Left lung (tissue), 10 donors: Measurements from ENCODE around the gene STING1. TPM values are rescaled to one million over a fixed set of nuclear protein-coding genes. Genes with fewer than 3 reads are reported as not detected.
A peak's percentile ranks its signal among the peaks of the same experiment; 100 is the strongest.

Source experiments
- ATAC-seq: fragments of 200-7000 bp; cut with Tn5 transposase; one replicate; pipeline ENCODE4 v1.9.1; 2020; ENCODE audit warnings: moderate library complexity
- DNase-seq, 4 donors: peaks; one replicate each; pipeline ENCODE4 v3.0.0-alpha.2; 2013 to 2020
- H3K27ac ChIP-seq, 2 donors: fragments of 200-600 bp; sonication (generic) in 1 of 2; one replicate each; pipeline versions ENCODE4 v1.5.0 to v1.8.0; 2020 to 2021
- H3K27me3 ChIP-seq, 2 donors: fragments of 200-600 bp; sonication (generic) in 1 of 2; one replicate each; pipeline versions ENCODE4 v1.5.0 to v1.8.0; 2020 to 2021
- H3K36me3 ChIP-seq, 2 donors: fragments of 200-600 bp; sonication (generic) in 1 of 2; one replicate each; pipeline versions ENCODE4 v1.5.0 to v1.8.0; 2020 to 2021
- H3K4me1 ChIP-seq, 2 donors: fragments of 200-600 bp; one replicate each; pipeline ENCODE4 v1.8.0; 2021
- H3K4me3 ChIP-seq, 2 donors: fragments of 200-600 bp; sonication (generic) in 1 of 2; one replicate each; pipeline versions ENCODE4 v1.5.0 to v1.8.0; 2020 to 2021; ENCODE audit warnings: mild to moderate bottlenecking in 1 of 2
- H3K9me3 ChIP-seq, 2 donors: fragments of 200-600 bp; sonication (generic) in 1 of 2; one replicate each; pipeline versions ENCODE4 v1.5.0 to v1.8.0; 2020 to 2021
- intact Hi-C, 2 donors: fragments of 100-400 bp; cut with DNase I; formaldehyde crosslinking; loops; one replicate each; pipeline versions ENCODE4 v1.11.2 to v1.14.2; 2022
- polyA plus RNA-seq, 6 donors: library from polyadenylated mRNA; unstranded; fragments of 120-200 nt; gene quantifications; one replicate each; pipeline ENCODE4 v1.2.1, GENCODE V29; 2013; ENCODE audit not compliant: insufficient read length in 6 of 6
- total RNA-seq, 2 donors: library from RNA; stranded (reverse); fragmentation: NEBNext Ultra II Directional; extraction: Animal tissue kit (Norgen Biotek cat#: 25700); gene quantifications; one replicate each; pipeline ENCODE4 v1.2.1, GENCODE V29; 2021
- TF ChIP-seq, protein P1 (sequence below), 2 donors: fragments of 200-600 bp; sonication (generic) in 1 of 2; IDR thresholded peaks; one replicate each; pipeline versions ENCODE4 v1.5.0 to v1.8.0; 2021; ENCODE audit warnings: antibody characterized with exemption in 2 of 2
- donor health status: DM: no; HTN: yes; CAD: no.
- donor health status: DM: no; HTN: no; CAD: no.

The STING1 gene
- total and polyA plus RNA-seq, 8 donors = 64.3 to 105 (median 70.4) TPM

- Histone ChIP-seq H3K27ac (no peak overlapping the region), H3K4me3 (no peak overlapping the region), H3K27me3 (no peaks in the 10 kb centered on the region), H3K9me3 (no peaks in the 10 kb centered on the region), H3K4me1 (no peaks in the 10 kb centered on the region), H3K36me3 (no peaks in the 10 kb centered on the region)
- peak; percentile 21 for ATAC-seq
- intact Hi-C loops = no loop called here
- DNase-seq = no peak
- TF ChIP-seq, protein P1, sequence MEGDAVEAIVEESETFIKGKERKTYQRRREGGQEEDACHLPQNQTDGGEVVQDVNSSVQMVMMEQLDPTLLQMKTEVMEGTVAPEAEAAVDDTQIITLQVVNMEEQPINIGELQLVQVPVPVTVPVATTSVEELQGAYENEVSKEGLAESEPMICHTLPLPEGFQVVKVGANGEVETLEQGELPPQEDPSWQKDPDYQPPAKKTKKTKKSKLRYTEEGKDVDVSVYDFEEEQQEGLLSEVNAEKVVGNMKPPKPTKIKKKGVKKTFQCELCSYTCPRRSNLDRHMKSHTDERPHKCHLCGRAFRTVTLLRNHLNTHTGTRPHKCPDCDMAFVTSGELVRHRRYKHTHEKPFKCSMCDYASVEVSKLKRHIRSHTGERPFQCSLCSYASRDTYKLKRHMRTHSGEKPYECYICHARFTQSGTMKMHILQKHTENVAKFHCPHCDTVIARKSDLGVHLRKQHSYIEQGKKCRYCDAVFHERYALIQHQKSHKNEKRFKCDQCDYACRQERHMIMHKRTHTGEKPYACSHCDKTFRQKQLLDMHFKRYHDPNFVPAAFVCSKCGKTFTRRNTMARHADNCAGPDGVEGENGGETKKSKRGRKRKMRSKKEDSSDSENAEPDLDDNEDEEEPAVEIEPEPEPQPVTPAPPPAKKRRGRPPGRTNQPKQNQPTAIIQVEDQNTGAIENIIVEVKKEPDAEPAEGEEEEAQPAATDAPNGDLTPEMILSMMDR (IDR thresholded peaks at IDR 0.05) = no peak
Observed at GRCh38 chr5:139524940-139525585, 42.5 kb upstream of the STING1 start.

- no peaks in the 10 kb centered on the region for H3K36me3 ChIP-seq
- no peak for DNase-seq
- no peaks in the 10 kb centered on the region for H3K4me1 ChIP-seq
- H3K27me3 ChIP-seq = no peaks in the 10 kb centered on the region
- ATAC-seq = no peak
- intact Hi-C loops = no loop called here
- H3K4me3 ChIP-seq = no peak overlapping the region
- H3K9me3 ChIP-seq = no peaks in the 10 kb centered on the region
- H3K27ac ChIP-seq = no peak overlapping the region
- TF ChIP-seq, protein P1 (IDR thresholded peaks at IDR 0.05) = no peak
Observed at GRCh38 chr5:139524446-139524845, 41.9 kb upstream of the STING1 start.

DNA sequence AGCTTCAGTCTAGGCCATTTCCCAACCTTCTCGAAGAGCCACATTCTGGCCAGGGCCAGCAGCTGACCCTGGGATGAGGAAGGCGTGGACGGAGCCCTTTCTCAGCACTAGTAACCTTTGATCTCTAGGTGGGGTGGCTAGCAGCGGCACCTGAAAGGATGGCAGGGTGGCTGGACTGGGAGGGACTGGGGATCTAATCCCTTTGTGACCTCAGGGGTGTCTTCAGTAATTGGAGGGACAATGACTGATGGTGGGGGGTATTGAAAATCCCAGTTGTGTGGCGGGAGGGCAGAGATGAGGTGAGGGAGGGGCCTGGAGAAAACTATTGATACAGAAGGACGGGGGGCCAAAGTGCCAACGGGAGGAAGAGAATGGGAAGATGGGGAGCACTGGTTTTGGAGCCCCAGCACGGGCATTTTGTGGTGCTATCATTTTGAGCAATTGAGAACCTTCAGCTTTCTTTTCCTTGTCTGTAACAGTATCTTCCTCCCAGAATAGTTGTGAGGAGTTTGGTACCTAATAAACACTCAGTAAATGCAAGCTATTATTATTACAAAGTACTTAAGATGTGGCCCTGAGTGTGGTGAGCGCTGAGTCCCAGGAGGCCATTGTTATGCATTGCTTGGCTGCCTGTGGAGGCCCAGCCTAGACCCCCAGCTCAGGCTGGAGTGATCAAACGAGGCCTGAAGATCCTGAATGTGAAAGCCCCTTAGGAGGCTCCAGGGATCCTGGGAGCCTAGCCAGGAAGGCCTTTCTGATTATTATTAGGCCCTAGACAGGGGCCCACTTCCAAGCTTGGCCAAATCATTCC lies 41.3 kb upstream of the STING1 start:
- H3K9me3 ChIP-seq = no peaks in the 10 kb centered on the region
- no peak for ATAC-seq
- H3K4me1 ChIP-seq = peaks cover 0 to under 1% of the 10 kb centered on the region in 2 donors
- DNase-seq = no peak
- TF ChIP-seq, protein P1 (IDR thresholded peaks at IDR 0.05) = no peak
- H3K27me3 ChIP-seq = no peaks in the 10 kb centered on the region
- H3K4me3 ChIP-seq = no peak overlapping the region
- H3K27ac ChIP-seq = no peak overlapping the region
- intact Hi-C loops = no loop called here
- no peaks in the 10 kb centered on the region for H3K36me3 ChIP-seq

DNA sequence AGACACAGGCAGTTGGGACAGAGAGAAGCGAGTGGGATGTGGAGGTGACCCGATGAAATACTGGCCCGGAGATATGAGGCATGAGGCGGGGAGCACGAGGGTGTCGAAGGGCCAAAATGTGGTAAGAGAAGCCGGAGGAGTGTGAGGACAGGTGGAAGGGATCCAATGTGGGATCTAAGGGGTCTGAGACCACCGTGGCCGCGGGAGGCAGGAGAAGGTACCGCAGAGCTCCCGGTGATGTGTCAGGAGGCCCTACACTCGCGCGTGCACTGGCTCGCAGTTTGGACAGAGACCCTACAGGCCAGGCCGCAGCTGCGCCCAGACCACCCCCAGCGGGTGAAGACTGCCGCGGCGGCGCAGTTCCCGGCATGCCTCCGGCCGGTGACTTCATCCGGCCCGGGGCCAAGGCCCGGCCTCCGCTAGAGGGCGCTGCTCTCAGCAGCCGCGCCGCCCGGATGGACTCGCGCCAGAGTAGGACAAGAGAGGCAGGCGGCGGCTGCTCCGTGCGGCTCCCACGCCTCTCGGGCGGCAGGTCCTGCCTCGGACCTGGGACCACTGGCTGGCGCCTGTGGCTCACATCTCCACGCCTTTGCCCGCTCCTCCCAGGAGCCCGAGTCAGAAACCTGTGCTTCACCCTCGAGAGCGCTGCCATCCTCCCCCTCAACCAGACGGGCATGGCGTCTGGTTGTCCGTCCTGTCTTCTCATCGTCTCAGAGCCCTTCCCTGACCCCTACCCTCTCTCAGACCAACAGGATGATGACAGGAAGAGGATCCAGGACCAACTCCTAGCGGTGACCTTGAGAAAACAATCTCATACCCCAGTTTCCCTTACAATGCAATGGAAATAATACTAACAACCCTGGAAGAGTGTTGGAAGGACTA lies 35.4 kb upstream of the STING1 start:
- H3K4me1 ChIP-seq = peaks cover 4 to 24% of the 10 kb centered on the region in 2 donors
- H3K27ac ChIP-seq = peak overlapping the region; percentile 74 to 81
- peak overlapping the region; percentile 41 to 48 for H3K4me3 ChIP-seq
- H3K36me3 ChIP-seq = no peaks in the 10 kb centered on the region
- TF ChIP-seq, protein P1 (IDR thresholded peaks at IDR 0.05) = peak; percentile 98 to 100
- intact Hi-C loops = no loop called here
- peak; percentile 96 for ATAC-seq
- H3K9me3 ChIP-seq = no peaks in the 10 kb centered on the region
- no peaks in the 10 kb centered on the region for H3K27me3 ChIP-seq
- DNase-seq = peak; percentile 93 to 100 (median 95)
